Right lobe of liver (tissue), 4 donors: Measurements from ENCODE around the gene LTBP3.

Experiments used
- POLR2A ChIP-seq: fragments of 450-650 bp; IDR thresholded peaks from one replicate; pipeline ENCODE4 v1.6.1; 2017; ENCODE audit warnings: antibody characterized with exemption, mild to moderate bottlenecking
- TF ChIP-seq, protein P1 (sequence below), 4 donors: fragments of 200-600 bp in 3 of 4; fragments of 450-650 bp in 1 of 4; IDR thresholded peaks; one replicate each; pipeline versions ENCODE4 v1.5.1 to v1.8.0; 2016 to 2022; ENCODE audit warnings: antibody characterized with exemption in 4 of 4, mild to moderate bottlenecking in 2 of 4
- donor health status: DM: no; HTN: no; CAD: no.
- donor health status: DM: no; HTN: no; CAD: no.
- donor health status: DM: no; HTN: yes; CAD: no.

DNA sequence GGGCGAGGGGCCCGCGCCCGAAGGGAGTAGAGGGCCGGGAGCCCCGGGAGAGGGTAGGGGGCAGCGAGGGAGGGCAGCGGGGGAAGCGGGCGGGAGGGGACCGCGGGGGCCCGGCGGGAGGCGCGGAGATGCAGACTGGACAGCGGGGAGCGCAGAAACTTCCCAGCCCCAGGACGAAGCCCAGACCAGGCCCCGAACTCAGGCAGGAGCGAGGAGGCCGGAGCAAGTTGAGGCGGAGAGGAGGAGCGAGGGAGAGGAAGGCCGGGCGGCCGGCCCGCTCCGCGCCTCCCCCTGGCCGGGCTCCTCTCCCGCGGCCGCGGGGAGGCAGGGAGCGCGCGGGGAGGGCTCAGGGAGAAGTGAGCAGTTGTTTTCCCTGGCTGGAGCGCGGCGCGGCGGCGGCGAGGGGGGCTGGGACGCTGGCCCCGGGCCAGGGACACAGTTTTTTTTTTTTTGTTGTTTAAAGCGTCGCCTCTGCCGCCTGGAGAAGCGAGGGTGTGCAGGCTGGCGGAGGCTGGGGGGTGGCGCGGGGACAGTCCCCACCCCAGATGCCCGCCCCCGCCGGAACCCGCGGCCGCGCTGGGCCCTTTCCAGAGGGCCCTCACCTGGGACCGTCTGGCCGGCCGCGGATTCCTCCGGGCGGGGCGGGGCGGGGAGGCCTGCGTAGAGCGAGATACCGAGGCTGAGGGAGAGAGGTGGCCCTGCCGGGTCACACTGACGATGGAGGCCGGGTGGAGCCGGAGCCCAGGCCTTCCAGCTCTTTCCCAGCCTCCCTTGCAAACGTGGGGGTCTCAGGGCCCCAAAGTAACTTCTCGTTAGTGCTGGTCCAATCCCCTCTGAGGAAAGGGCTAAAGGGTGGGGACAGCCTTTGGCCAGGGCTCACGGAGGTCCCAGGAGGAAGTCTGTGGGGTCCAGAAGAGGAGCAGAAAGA lies at the start of gene LTBP3:
- peak; percentile 26 for TF ChIP-seq POLR2A
- TF ChIP-seq, protein P1, sequence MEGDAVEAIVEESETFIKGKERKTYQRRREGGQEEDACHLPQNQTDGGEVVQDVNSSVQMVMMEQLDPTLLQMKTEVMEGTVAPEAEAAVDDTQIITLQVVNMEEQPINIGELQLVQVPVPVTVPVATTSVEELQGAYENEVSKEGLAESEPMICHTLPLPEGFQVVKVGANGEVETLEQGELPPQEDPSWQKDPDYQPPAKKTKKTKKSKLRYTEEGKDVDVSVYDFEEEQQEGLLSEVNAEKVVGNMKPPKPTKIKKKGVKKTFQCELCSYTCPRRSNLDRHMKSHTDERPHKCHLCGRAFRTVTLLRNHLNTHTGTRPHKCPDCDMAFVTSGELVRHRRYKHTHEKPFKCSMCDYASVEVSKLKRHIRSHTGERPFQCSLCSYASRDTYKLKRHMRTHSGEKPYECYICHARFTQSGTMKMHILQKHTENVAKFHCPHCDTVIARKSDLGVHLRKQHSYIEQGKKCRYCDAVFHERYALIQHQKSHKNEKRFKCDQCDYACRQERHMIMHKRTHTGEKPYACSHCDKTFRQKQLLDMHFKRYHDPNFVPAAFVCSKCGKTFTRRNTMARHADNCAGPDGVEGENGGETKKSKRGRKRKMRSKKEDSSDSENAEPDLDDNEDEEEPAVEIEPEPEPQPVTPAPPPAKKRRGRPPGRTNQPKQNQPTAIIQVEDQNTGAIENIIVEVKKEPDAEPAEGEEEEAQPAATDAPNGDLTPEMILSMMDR (IDR thresholded peaks at IDR 0.05): peak in 1 of 4 donors; percentile 19
